ENCODE data around the gene ZNF208. TPM values are rescaled to one million over a fixed set of nuclear protein-coding genes. Genes with fewer than 3 reads are reported as not detected.
"Not testable (repeated sequence)": the region's sequence is repeated elsewhere in the genome, so short reads cannot be mapped to it uniquely, and the experiment has no call there.

ZNF208 gene
- total RNA-seq (under 1 TPM; 0.25 to 0.28 TPM), polyA plus RNA-seq (under 1 TPM; 0.06 to 0.07 TPM)

- not testable (repeated sequence) for H3K9ac ChIP-seq (ENCODE audit: low read depth in 1 of 2, low read length in 2 of 2); H3K4me1 ChIP-seq (ENCODE audit: control insufficient read depth in 4 of 4, insufficient read depth in 4 of 4, low read length in 3 of 4); H3K27ac ChIP-seq (ENCODE audit: low read depth in 1 of 2, low read length in 2 of 2); H3K27me3 ChIP-seq (ENCODE audit: control insufficient read depth in 4 of 4, insufficient read depth in 4 of 4, low read length in 3 of 4); DNase-seq (ENCODE audit: low spot score); H3K36me3 ChIP-seq (ENCODE audit: control insufficient read depth in 4 of 4, insufficient read depth in 3 of 4, low read depth in 1 of 4, low read length in 3 of 4)
- Histone ChIP-seq H3K4me3 (ENCODE audit: low read depth in 1 of 3, low read length in 3 of 3) (peak within 1 kb of the TSS in 1 of 3 donors; percentile 34), H3K9me3 (ENCODE audit: control insufficient read depth in 4 of 4, low read length in 3 of 4) (peaks cover 0 to 25% (median 5%) of the 10 kb centered on the region in 4 donors)
- WGBS, result 8% methylated on average over 29 of the region's 29 CpGs
Observed at GRCh38 chr19:22010437-22011143, at the start of gene ZNF208. TSS of gene ZNF208 (minus strand) at chr19:22010943. CDS start at chr19:22010794, 149 bp downstream.

GRCh38 chr19:22052644-22053013 lies 41.9 kb upstream of the ZNF208 start:
- Histone ChIP-seq H3K4me3 (ENCODE audit: low read depth in 1 of 3, low read length in 3 of 3) (peak overlapping the region; percentile 44 to 72 (median 59)), H3K4me1 (ENCODE audit: control insufficient read depth in 4 of 4, insufficient read depth in 4 of 4, low read length in 3 of 4) (peaks cover 0 to 3% (median 0%) of the 10 kb centered on the region in 4 donors), H3K27me3 (ENCODE audit: control insufficient read depth in 4 of 4, insufficient read depth in 4 of 4, low read length in 3 of 4) (no peaks in the 10 kb centered on the region), H3K9ac (ENCODE audit: low read depth in 1 of 2, low read length in 2 of 2) (peak overlapping the region in 1 of 2 donors; percentile 25), H3K36me3 (ENCODE audit: control insufficient read depth in 4 of 4, insufficient read depth in 3 of 4, low read depth in 1 of 4, low read length in 3 of 4) (no peaks in the 10 kb centered on the region), H3K27ac (ENCODE audit: low read depth in 1 of 2, low read length in 2 of 2) (no peak overlapping the region), H3K9me3 (ENCODE audit: control insufficient read depth in 4 of 4, low read length in 3 of 4) (peaks cover 5 to 20% (median 14%) of the 10 kb centered on the region in 4 donors)
- TF ChIP-seq FOXA2 (IDR thresholded peaks at IDR 0.05) (no peak), CTCF (IDR thresholded peaks at IDR 0.05; ENCODE audit: low read depth, low read length, missing input control) (no peak), RXRA (IDR thresholded peaks at IDR 0.05) (no peak), FOXA1 (IDR thresholded peaks at IDR 0.05) (no peak), YY1 (IDR thresholded peaks at IDR 0.05) (no peak), NR2F2 (IDR thresholded peaks at IDR 0.05) (no peak), ZBTB33 (IDR thresholded peaks at IDR 0.05) (no peak), TAF1 (conservative IDR thresholded peaks at IDR 0.05) (no peak), REST (IDR thresholded peaks at IDR 0.05) (no peak), SP1 (IDR thresholded peaks at IDR 0.05) (no peak), HNF4A (conservative IDR thresholded peaks at IDR 0.05) (no peak), EGR1 (IDR thresholded peaks at IDR 0.05; ENCODE audit: low read depth in 2 of 2) (no peak), HNF4G (IDR thresholded peaks at IDR 0.05) (no peak), RAD21 (IDR thresholded peaks at IDR 0.05) (no peak), GABPA (IDR thresholded peaks at IDR 0.05 in 1 of 2, conservative IDR thresholded peaks at IDR 0.05 in 1 of 2) (no peak)
- TF ChIP-seq, protein P1, sequence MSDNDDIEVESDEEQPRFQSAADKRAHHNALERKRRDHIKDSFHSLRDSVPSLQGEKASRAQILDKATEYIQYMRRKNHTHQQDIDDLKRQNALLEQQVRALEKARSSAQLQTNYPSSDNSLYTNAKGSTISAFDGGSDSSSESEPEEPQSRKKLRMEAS (IDR thresholded peaks at IDR 0.05), result no peak
- WGBS, result 6% methylated on average over 20 of the region's 20 CpGs
- DNase-seq (ENCODE audit: low spot score), result no peak

GRCh38 chr19:22041151-22041550 lies 30.4 kb upstream of the ZNF208 start:
- 40% methylated on average over 3 of the region's 3 CpGs for WGBS
- H3K9ac ChIP-seq (ENCODE audit: low read depth in 1 of 2, low read length in 2 of 2); H3K4me3 ChIP-seq (ENCODE audit: low read depth in 1 of 3, low read length in 3 of 3); H3K4me1 ChIP-seq (ENCODE audit: control insufficient read depth in 4 of 4, insufficient read depth in 4 of 4, low read length in 3 of 4); H3K36me3 ChIP-seq (ENCODE audit: control insufficient read depth in 4 of 4, insufficient read depth in 3 of 4, low read depth in 1 of 4, low read length in 3 of 4); DNase-seq (ENCODE audit: low spot score); H3K27me3 ChIP-seq (ENCODE audit: control insufficient read depth in 4 of 4, insufficient read depth in 4 of 4, low read length in 3 of 4); H3K27ac ChIP-seq (ENCODE audit: low read depth in 1 of 2, low read length in 2 of 2): not testable (repeated sequence)
- peaks cover 2 to 16% (median 11%) of the 10 kb centered on the region in 4 donors for H3K9me3 ChIP-seq (ENCODE audit: control insufficient read depth in 4 of 4, low read length in 3 of 4)

All from liver (tissue), 9 donors.